ENCODE data around the gene SH3D19.

SH3D19 gene

DNA sequence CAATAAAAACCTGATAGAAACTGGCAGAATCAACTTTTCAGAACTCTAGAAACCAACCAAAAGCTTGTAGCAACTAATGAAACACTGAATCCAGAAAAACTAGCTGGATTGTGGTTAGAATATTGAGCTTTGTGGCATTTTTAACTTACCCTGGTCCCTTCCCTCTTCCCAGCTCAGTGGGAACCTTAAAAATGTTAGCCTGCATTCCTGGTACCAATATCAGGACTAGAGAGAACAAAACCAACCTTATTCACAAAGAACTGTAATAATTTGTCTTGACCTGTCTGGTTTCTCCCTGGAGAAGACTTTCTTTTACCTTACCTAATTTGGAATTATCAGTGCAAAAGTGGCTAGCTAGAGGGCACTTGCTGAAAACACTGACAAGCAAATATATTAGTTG lies 21.2 kb downstream of the SH3D19 start:
- TF ChIP-seq, protein P1, sequence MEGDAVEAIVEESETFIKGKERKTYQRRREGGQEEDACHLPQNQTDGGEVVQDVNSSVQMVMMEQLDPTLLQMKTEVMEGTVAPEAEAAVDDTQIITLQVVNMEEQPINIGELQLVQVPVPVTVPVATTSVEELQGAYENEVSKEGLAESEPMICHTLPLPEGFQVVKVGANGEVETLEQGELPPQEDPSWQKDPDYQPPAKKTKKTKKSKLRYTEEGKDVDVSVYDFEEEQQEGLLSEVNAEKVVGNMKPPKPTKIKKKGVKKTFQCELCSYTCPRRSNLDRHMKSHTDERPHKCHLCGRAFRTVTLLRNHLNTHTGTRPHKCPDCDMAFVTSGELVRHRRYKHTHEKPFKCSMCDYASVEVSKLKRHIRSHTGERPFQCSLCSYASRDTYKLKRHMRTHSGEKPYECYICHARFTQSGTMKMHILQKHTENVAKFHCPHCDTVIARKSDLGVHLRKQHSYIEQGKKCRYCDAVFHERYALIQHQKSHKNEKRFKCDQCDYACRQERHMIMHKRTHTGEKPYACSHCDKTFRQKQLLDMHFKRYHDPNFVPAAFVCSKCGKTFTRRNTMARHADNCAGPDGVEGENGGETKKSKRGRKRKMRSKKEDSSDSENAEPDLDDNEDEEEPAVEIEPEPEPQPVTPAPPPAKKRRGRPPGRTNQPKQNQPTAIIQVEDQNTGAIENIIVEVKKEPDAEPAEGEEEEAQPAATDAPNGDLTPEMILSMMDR (IDR thresholded peaks at IDR 0.05): no peak

DNA sequence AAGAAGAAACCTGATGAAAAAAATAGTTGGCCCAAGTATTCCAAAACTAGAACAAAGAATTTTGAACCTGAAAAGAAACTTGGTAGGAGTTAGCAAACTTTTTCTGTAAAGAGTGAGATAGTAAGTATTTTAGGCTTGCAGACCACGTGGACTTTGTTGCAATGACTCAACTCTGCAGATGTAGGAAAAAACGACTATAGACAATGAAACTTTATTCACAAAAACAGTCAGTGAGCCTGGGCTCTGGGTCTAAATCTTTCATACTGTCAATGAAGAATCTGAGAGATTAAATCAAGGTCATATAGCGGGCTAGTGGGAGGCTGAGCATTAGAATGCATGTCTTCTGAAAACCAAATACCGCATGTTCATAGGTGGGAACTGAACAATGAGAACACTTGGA lies 23.0 kb downstream of the SH3D19 start:
- TF ChIP-seq, protein P1 (IDR thresholded peaks at IDR 0.05): no peak

DNA sequence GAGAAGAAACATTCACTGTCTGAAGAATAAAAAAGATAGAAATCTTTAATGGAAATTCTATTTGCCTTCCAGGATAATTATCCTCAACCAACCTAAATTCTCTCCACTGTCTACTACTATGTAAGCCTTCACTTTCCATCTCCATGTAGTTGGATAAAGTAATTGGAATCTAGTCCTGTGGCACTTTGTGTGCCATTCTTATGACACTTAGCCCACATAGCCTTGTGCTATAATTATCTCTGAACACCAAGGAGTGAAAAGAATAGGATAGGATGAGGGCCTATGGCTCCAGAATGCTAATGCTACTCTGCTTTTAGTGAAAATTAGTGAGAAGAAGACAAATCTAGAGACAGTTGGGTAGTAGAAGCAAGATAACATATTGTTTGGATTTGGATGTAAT lies 28.2 kb downstream of the SH3D19 start:
- TF ChIP-seq, protein P1 (IDR thresholded peaks at IDR 0.05): no peak

DNA sequence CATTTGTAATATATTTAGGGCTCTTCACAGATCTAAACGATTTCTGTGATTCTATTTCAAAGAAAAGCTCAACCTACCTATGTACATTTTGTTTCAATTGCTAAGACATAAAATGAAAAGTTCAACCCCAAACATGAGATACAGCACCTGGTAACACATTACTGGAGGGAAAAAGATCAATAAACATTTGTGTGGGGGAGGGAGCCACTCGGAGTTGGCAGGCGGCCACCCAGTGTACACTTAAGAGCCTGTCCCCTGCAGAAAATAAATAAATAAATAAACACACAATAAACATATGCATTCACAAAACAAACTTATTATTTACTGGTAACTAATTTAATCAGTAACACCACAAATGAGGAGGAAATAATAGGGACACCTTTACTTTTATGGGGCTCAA lies 29.2 kb downstream of the SH3D19 start:
- TF ChIP-seq, protein P1 (IDR thresholded peaks at IDR 0.05): no peak

DNA sequence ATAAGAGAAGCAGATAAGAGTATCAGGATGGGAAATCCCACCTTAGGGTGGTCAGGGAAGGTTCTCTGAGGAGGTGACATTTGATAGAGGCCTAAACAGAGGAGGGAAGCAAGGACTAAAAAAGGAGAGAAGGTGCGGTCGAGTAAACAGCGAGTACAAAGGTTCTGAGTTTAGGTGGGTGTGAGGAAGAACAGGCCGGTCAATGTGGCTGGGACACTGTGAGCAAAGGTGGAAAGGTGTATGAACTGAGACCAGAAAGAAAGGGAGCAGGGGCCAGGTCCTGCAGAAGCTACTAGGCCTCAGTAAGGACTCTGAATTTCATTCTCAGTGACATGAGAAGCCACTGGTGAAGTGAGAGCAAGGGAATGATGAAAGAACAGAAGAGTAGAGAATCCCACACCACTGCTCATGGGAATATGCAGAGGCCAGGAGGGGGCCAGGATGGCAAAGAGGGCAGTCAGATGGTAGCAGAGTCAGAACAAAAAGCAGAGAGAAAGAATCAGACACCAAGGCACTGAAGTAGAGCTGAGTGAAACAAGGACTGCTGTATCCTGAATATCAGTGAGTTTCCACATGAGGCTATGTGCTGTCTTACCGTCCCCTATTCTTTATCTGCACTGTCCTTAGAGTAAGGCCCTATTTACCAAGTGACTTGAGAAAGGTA lies 30.4 kb downstream of the SH3D19 start:
- TF ChIP-seq, protein P1 (IDR thresholded peaks at IDR 0.05): no peak

DNA sequence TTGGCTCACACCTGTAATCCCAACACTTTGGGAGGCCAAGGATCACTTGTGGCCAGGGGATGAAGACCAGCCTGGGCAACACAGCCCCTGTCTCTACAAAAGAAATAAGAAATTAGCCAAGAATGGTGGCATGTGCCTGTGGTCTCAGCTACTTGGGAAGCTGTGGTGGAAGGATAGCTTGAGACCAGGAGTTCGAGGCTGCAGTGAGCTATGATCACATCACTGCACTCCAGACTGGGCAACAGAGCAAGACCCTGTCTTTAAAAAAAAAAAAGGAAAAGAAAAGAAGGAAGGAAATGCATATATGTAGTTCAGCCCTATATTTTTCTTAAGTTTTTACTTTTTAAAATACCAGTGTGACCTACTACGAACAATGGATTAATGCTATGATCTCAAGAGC lies 33.4 kb downstream of the SH3D19 start:
- TF ChIP-seq, protein P1 (IDR thresholded peaks at IDR 0.05): no peak

DNA sequence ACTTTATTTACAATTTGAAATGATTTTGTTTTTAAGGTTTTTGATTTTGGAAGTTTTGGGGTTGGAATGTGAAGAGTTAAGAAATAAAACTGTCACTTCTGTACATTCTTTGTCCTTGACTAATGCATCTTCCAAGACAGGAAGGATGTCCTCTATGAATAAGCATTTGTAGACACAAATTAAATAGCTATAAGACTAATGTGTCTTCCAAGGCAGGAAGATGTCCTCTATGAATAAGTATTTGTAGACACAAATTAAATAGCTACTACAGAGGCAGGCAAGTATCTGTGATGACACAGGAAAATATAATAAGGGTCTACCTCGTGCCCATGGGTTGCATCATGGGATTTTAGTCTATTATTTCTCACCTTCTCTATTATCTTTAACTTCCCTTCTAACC lies 33.9 kb downstream of the SH3D19 start:
- TF ChIP-seq, protein P1 (IDR thresholded peaks at IDR 0.05): no peak

DNA sequence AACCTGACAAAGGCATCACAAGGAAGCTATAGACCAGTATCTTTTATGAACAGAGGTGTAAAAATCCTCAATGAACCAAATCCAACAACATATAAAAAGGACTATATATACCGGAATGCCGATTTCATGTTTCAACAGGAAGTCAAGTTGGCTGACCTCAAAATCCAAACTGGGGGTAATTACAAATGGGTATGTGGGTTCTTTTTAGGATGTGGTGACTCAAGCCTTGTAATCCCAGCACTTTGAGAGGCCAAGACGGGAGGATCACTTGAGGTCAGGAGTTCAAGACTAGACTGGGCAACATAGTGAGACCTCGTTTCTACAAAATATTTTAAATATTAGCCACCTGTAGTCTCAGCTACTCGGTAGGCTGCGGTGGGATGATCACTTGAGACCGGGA lies 38.0 kb downstream of the SH3D19 start:
- TF ChIP-seq, protein P1 (IDR thresholded peaks at IDR 0.05): no peak
